ENCODE results near the gene ESR1. TPM values are rescaled to one million over a fixed set of nuclear protein-coding genes. Genes with fewer than 3 reads are reported as not detected.

ESR1 gene
- total RNA-seq, 1 experiment from 2014 or later = not detected

GRCh38 chr6:151914484-151914883, 107.0 kb downstream of the ESR1 start:
- no peaks in the 10 kb centered on the region for H3K4me1 ChIP-seq
- CTCF ChIA-PET = no interaction called here
- no peaks in the 10 kb centered on the region for H3K36me3 ChIP-seq (ENCODE audit: control insufficient read depth, insufficient read depth, low read length)
- no peak for TF ChIP-seq CTCF (IDR thresholded peaks at IDR 0.05; ENCODE audit: insufficient read depth in 1 of 2, low read depth in 1 of 2, low read length in 1 of 2, severe bottlenecking in 1 of 2, unreplicated experiment in 1 of 2)
- Mint-ChIP-seq H3K27ac (ENCODE audit: unreplicated experiment) (no peak overlapping the region), H3K4me3 (ENCODE audit: unreplicated experiment) (no peak overlapping the region), H3K9me3 (ENCODE audit: unreplicated experiment) (no peaks in the 10 kb centered on the region), H3K36me3 (ENCODE audit: insufficient read depth, unreplicated experiment) (no peaks in the 10 kb centered on the region), H3K4me1 (ENCODE audit: low read depth, unreplicated experiment) (no peaks in the 10 kb centered on the region), H3K27me3 (ENCODE audit: insufficient read depth, unreplicated experiment) (no peaks in the 10 kb centered on the region)
- H3K4me3 ChIP-seq (ENCODE audit: low read depth, low read length) = no peak overlapping the region
- no TSS peak for BruUV-seq (replicated peaks)
- no peaks in the 10 kb centered on the region for H3K27me3 ChIP-seq (replicated peaks; ENCODE audit: control insufficient read depth, insufficient read depth, low read length)
- H3K9me3 ChIP-seq = no peaks in the 10 kb centered on the region
- POLR2A ChIA-PET = no interaction called here
- intact Hi-C loops (cut with micrococcal nuclease; ENCODE audit: unreplicated experiment) = no loop called here
- peak in 1 of 2 experiments; percentile 24 for DNase-seq

DNA sequence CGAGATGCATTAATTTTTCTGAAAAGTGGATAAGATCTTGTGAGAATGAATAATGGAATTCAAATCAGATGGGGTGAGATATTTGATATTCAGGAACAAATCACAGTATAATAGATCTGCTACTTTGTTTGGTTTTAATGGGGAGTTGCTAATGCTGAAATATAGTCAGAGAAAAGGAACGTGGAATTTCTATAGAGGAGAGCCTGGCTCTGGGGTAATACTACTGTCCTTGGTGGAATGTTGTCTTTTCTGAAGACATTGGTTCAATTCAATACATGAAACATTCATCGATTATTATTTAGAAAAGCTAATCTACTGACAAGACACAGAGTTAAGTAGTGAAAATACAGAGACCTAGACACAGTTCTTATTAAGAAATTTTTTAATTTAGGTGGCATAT, 108.6 kb downstream of the ESR1 start:
- no TSS peak for BruUV-seq (replicated peaks)
- H3K36me3 ChIP-seq (ENCODE audit: control insufficient read depth, insufficient read depth, low read length) = no peaks in the 10 kb centered on the region
- no peak for TF ChIP-seq CTCF (IDR thresholded peaks at IDR 0.05; ENCODE audit: insufficient read depth in 1 of 2, low read depth in 1 of 2, low read length in 1 of 2, severe bottlenecking in 1 of 2, unreplicated experiment in 1 of 2)
- no peaks in the 10 kb centered on the region for H3K36me3 Mint-ChIP-seq (ENCODE audit: insufficient read depth, unreplicated experiment)
- H3K9me3 Mint-ChIP-seq (ENCODE audit: unreplicated experiment) = no peaks in the 10 kb centered on the region
- no peaks in the 10 kb centered on the region for H3K4me1 ChIP-seq
- no peak for DNase-seq
- no peaks in the 10 kb centered on the region for H3K27me3 Mint-ChIP-seq (ENCODE audit: insufficient read depth, unreplicated experiment)
- CTCF ChIA-PET = no interaction called here
- no peaks in the 10 kb centered on the region for H3K4me1 Mint-ChIP-seq (ENCODE audit: low read depth, unreplicated experiment)
- H3K27ac Mint-ChIP-seq (ENCODE audit: unreplicated experiment) = no peak overlapping the region
- H3K4me3 ChIP-seq (ENCODE audit: low read depth, low read length) = no peak overlapping the region
- POLR2A ChIA-PET = no interaction called here
- intact Hi-C loops (cut with micrococcal nuclease; ENCODE audit: unreplicated experiment) = no loop called here
- H3K27me3 ChIP-seq (replicated peaks; ENCODE audit: control insufficient read depth, insufficient read depth, low read length) = no peaks in the 10 kb centered on the region
- H3K4me3 Mint-ChIP-seq (ENCODE audit: unreplicated experiment) = no peak overlapping the region
- no peaks in the 10 kb centered on the region for H3K9me3 ChIP-seq

- POLR2A ChIA-PET = no interaction called here
- no peak overlapping the region for H3K4me3 Mint-ChIP-seq (ENCODE audit: unreplicated experiment)
- no peaks in the 10 kb centered on the region for H3K36me3 Mint-ChIP-seq (ENCODE audit: insufficient read depth, unreplicated experiment)
- no peaks in the 10 kb centered on the region for H3K4me1 Mint-ChIP-seq (ENCODE audit: low read depth, unreplicated experiment)
- H3K27ac Mint-ChIP-seq (ENCODE audit: unreplicated experiment) = no peak overlapping the region
- no peak for TF ChIP-seq CTCF (IDR thresholded peaks at IDR 0.05; ENCODE audit: insufficient read depth in 1 of 2, low read depth in 1 of 2, low read length in 1 of 2, severe bottlenecking in 1 of 2, unreplicated experiment in 1 of 2)
- intact Hi-C loops (cut with micrococcal nuclease; ENCODE audit: unreplicated experiment) = no loop called here
- Histone ChIP-seq H3K9me3 (no peaks in the 10 kb centered on the region), H3K36me3 (ENCODE audit: control insufficient read depth, insufficient read depth, low read length) (no peaks in the 10 kb centered on the region), H3K27me3 (replicated peaks; ENCODE audit: control insufficient read depth, insufficient read depth, low read length) (no peaks in the 10 kb centered on the region), H3K4me3 (ENCODE audit: low read depth, low read length) (no peak overlapping the region), H3K4me1 (no peaks in the 10 kb centered on the region)
- BruUV-seq (replicated peaks) = no TSS peak
- no peaks in the 10 kb centered on the region for H3K27me3 Mint-ChIP-seq (ENCODE audit: insufficient read depth, unreplicated experiment)
- DNase-seq = no peak
- no peaks in the 10 kb centered on the region for H3K9me3 Mint-ChIP-seq (ENCODE audit: unreplicated experiment)
- CTCF ChIA-PET = no interaction called here
Observed at GRCh38 chr6:151916680-151917164, 109.2 kb downstream of the ESR1 start.

Data from Caco-2 (cell line).